ENCODE results near the gene SORCS2. TPM values are rescaled to one million over a fixed set of nuclear protein-coding genes. Genes with fewer than 3 reads are reported as not detected.

Gene SORCS2
- total RNA-seq, 1 donor from 2014 or later: 7.1 TPM

GRCh38 chr4:7153711-7154110, 38.6 kb upstream of the SORCS2 start:
- Mint-ChIP-seq H3K27ac (no peak overlapping the region), H3K36me3 (no peaks in the 10 kb centered on the region), H3K27me3 (ENCODE audit: low read depth) (no peaks in the 10 kb centered on the region), H3K9me3 (no peaks in the 10 kb centered on the region), H3K4me3 (no peak overlapping the region), H3K4me1 (peaks cover 24% of the 10 kb centered on the region)
- DNase-seq (ENCODE audit: low spot score in 2 of 2, unreplicated experiment in 2 of 2): no peak
- TF ChIP-seq CTCF (IDR thresholded peaks at IDR 0.05; ENCODE audit: unreplicated experiment): no peak

- H3K9me3 Mint-ChIP-seq: no peaks in the 10 kb centered on the region
- no peak for DNase-seq (ENCODE audit: low spot score in 2 of 2, unreplicated experiment in 2 of 2)
- H3K27ac Mint-ChIP-seq: no peak overlapping the region
- H3K36me3 Mint-ChIP-seq: no peaks in the 10 kb centered on the region
- peaks cover 24% of the 10 kb centered on the region for H3K4me1 Mint-ChIP-seq
- H3K27me3 Mint-ChIP-seq (ENCODE audit: low read depth): no peaks in the 10 kb centered on the region
- H3K4me3 Mint-ChIP-seq: no peak overlapping the region
- no peak for TF ChIP-seq CTCF (IDR thresholded peaks at IDR 0.05; ENCODE audit: unreplicated experiment)
Measured at GRCh38 chr4:7154351-7154981, 37.9 kb upstream of the SORCS2 start.

GRCh38 chr4:7155590-7156071, 36.7 kb upstream of the SORCS2 start:
- no peak overlapping the region for H3K27ac Mint-ChIP-seq
- peaks cover 23% of the 10 kb centered on the region for H3K4me1 Mint-ChIP-seq
- H3K9me3 Mint-ChIP-seq: no peaks in the 10 kb centered on the region
- H3K4me3 Mint-ChIP-seq: no peak overlapping the region
- no peaks in the 10 kb centered on the region for H3K27me3 Mint-ChIP-seq (ENCODE audit: low read depth)
- DNase-seq (ENCODE audit: low spot score in 2 of 2, unreplicated experiment in 2 of 2): peak in 1 of 2 experiments; percentile 36
- H3K36me3 Mint-ChIP-seq: no peaks in the 10 kb centered on the region
- no peak for TF ChIP-seq CTCF (IDR thresholded peaks at IDR 0.05; ENCODE audit: unreplicated experiment)

GRCh38 chr4:7156328-7156727, 36.0 kb upstream of the SORCS2 start:
- Mint-ChIP-seq H3K27me3 (ENCODE audit: low read depth) (no peaks in the 10 kb centered on the region), H3K27ac (peak overlapping the region; percentile 11), H3K4me3 (no peak overlapping the region), H3K36me3 (no peaks in the 10 kb centered on the region), H3K9me3 (no peaks in the 10 kb centered on the region), H3K4me1 (peaks cover 23% of the 10 kb centered on the region)
- DNase-seq (ENCODE audit: low spot score in 2 of 2, unreplicated experiment in 2 of 2): no peak
- no peak for TF ChIP-seq CTCF (IDR thresholded peaks at IDR 0.05; ENCODE audit: unreplicated experiment)

- Mint-ChIP-seq H3K27me3 (ENCODE audit: low read depth) (no peaks in the 10 kb centered on the region), H3K4me3 (no peak overlapping the region), H3K4me1 (peaks cover 21% of the 10 kb centered on the region), H3K27ac (peak overlapping the region; percentile 11), H3K9me3 (no peaks in the 10 kb centered on the region), H3K36me3 (no peaks in the 10 kb centered on the region)
- DNase-seq (ENCODE audit: low spot score in 2 of 2, unreplicated experiment in 2 of 2): peak in 1 of 2 experiments; percentile 48
- peak; percentile 63 for TF ChIP-seq CTCF (IDR thresholded peaks at IDR 0.05; ENCODE audit: unreplicated experiment)
Measured at GRCh38 chr4:7156761-7157488, 35.4 kb upstream of the SORCS2 start.

Measured in mesothelial cell of epicardium (in vitro differentiated cells).